ENCODE results near the gene PDGFRA. TPM values are rescaled to one million over a fixed set of nuclear protein-coding genes. Genes with fewer than 3 reads are reported as not detected.

Gene PDGFRA
- total and polyA plus RNA-seq, 4 donors: 6.5 to 37.0 (median 7.6) TPM

DNA sequence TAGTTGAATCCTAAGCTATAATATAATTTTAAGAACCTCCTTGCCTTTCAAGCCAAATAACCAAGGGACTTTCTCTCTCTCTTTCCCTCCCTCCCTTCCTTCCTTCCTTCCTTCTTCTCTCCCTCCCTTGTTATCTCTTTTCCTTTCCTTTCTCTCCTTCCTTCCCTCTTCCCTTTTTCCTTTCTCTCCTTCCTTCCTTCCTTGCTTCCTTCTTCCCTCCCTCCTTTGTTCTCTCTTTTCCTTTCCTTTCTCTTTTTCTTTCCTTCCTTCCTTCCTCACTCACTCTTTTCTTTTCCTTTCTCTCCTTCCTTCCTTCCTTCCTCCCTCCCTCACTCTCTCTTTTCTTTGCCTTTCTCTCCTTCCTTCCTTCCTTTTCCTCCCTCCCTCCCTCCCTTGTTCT lies 42.4 kb downstream of the PDGFRA start:
- no peak for DNase-seq (ENCODE audit: low spot score)
- Histone ChIP-seq H3K9ac (ENCODE audit: low read depth in 1 of 2, low read length in 2 of 2) (no peak overlapping the region), H3K9me3 (ENCODE audit: control insufficient read depth in 4 of 4, low read length in 3 of 4) (no peaks in the 10 kb centered on the region), H3K4me3 (ENCODE audit: low read depth in 1 of 3, low read length in 3 of 3) (no peak overlapping the region), H3K27me3 (ENCODE audit: control insufficient read depth in 4 of 4, insufficient read depth in 4 of 4, low read length in 3 of 4) (no peaks in the 10 kb centered on the region), H3K36me3 (ENCODE audit: control insufficient read depth in 4 of 4, insufficient read depth in 3 of 4, low read depth in 1 of 4, low read length in 3 of 4) (no peaks in the 10 kb centered on the region), H3K4me1 (ENCODE audit: control insufficient read depth in 4 of 4, insufficient read depth in 4 of 4, low read length in 3 of 4) (peaks cover 0 to 1% (median 0%) of the 10 kb centered on the region in 4 donors), H3K27ac (ENCODE audit: low read depth in 1 of 2, low read length in 2 of 2) (no peak overlapping the region)
- TF ChIP-seq, protein P1, sequence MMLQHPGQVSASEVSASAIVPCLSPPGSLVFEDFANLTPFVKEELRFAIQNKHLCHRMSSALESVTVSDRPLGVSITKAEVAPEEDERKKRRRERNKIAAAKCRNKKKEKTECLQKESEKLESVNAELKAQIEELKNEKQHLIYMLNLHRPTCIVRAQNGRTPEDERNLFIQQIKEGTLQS (IDR thresholded peaks at IDR 0.05): no peak
- TF ChIP-seq HNF4A (conservative IDR thresholded peaks at IDR 0.05) (no peak), JUND (IDR thresholded peaks at IDR 0.05) (no peak), NR2F2 (IDR thresholded peaks at IDR 0.05) (no peak), SP1 (IDR thresholded peaks at IDR 0.05) (no peak), TAF1 (conservative IDR thresholded peaks at IDR 0.05) (no peak), YY1 (IDR thresholded peaks at IDR 0.05) (no peak), HNF4G (IDR thresholded peaks at IDR 0.05) (no peak), FOXA2 (IDR thresholded peaks at IDR 0.05) (no peak), EGR1 (IDR thresholded peaks at IDR 0.05; ENCODE audit: low read depth in 2 of 2) (no peak), GABPA (IDR thresholded peaks at IDR 0.05 in 1 of 2, conservative IDR thresholded peaks at IDR 0.05 in 1 of 2) (no peak), RAD21 (IDR thresholded peaks at IDR 0.05) (no peak)
- TF ChIP-seq, protein P2, sequence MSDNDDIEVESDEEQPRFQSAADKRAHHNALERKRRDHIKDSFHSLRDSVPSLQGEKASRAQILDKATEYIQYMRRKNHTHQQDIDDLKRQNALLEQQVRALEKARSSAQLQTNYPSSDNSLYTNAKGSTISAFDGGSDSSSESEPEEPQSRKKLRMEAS (IDR thresholded peaks at IDR 0.05): no peak
- TF ChIP-seq, protein P3, sequence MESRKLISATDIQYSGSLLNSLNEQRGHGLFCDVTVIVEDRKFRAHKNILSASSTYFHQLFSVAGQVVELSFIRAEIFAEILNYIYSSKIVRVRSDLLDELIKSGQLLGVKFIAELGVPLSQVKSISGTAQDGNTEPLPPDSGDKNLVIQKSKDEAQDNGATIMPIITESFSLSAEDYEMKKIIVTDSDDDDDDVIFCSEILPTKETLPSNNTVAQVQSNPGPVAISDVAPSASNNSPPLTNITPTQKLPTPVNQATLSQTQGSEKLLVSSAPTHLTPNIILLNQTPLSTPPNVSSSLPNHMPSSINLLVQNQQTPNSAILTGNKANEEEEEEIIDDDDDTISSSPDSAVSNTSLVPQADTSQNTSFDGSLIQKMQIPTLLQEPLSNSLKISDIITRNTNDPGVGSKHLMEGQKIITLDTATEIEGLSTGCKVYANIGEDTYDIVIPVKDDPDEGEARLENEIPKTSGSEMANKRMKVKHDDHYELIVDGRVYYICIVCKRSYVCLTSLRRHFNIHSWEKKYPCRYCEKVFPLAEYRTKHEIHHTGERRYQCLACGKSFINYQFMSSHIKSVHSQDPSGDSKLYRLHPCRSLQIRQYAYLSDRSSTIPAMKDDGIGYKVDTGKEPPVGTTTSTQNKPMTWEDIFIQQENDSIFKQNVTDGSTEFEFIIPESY (IDR thresholded peaks at IDR 0.05): no peak

DNA sequence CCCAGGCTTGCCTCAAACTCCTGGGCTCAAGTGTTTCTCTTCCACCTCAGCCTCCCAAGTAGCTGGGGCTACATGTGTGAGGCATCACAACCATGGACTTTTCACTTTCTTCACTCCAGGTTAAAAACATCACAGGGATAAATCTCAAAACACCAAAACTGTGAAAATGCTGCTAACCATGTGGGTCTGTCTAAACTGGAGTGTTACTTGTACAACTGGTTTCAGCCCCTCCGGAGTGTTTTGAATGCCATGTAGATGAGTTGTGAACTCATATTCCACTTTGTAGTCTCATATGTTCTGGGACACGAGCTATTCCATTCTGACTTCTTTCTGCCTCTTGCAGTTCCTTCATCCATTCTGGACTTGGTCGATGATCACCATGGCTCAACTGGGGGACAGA lies 43.0 kb downstream of the PDGFRA start:
- TF ChIP-seq NR2F2 (IDR thresholded peaks at IDR 0.05) (no peak), GABPA (IDR thresholded peaks at IDR 0.05 in 1 of 2, conservative IDR thresholded peaks at IDR 0.05 in 1 of 2) (no peak), EGR1 (IDR thresholded peaks at IDR 0.05; ENCODE audit: low read depth in 2 of 2) (no peak), RAD21 (IDR thresholded peaks at IDR 0.05) (no peak), FOXA2 (IDR thresholded peaks at IDR 0.05) (no peak), HNF4A (conservative IDR thresholded peaks at IDR 0.05) (no peak), TAF1 (conservative IDR thresholded peaks at IDR 0.05) (no peak), YY1 (IDR thresholded peaks at IDR 0.05) (no peak), RXRA (IDR thresholded peaks at IDR 0.05) (no peak), SP1 (IDR thresholded peaks at IDR 0.05) (no peak), HNF4G (IDR thresholded peaks at IDR 0.05) (no peak), FOXA1 (IDR thresholded peaks at IDR 0.05) (no peak), JUND (IDR thresholded peaks at IDR 0.05) (no peak)
- TF ChIP-seq, protein P1 (IDR thresholded peaks at IDR 0.05): no peak
- TF ChIP-seq, protein P3 (IDR thresholded peaks at IDR 0.05): no peak
- TF ChIP-seq, protein P4, sequence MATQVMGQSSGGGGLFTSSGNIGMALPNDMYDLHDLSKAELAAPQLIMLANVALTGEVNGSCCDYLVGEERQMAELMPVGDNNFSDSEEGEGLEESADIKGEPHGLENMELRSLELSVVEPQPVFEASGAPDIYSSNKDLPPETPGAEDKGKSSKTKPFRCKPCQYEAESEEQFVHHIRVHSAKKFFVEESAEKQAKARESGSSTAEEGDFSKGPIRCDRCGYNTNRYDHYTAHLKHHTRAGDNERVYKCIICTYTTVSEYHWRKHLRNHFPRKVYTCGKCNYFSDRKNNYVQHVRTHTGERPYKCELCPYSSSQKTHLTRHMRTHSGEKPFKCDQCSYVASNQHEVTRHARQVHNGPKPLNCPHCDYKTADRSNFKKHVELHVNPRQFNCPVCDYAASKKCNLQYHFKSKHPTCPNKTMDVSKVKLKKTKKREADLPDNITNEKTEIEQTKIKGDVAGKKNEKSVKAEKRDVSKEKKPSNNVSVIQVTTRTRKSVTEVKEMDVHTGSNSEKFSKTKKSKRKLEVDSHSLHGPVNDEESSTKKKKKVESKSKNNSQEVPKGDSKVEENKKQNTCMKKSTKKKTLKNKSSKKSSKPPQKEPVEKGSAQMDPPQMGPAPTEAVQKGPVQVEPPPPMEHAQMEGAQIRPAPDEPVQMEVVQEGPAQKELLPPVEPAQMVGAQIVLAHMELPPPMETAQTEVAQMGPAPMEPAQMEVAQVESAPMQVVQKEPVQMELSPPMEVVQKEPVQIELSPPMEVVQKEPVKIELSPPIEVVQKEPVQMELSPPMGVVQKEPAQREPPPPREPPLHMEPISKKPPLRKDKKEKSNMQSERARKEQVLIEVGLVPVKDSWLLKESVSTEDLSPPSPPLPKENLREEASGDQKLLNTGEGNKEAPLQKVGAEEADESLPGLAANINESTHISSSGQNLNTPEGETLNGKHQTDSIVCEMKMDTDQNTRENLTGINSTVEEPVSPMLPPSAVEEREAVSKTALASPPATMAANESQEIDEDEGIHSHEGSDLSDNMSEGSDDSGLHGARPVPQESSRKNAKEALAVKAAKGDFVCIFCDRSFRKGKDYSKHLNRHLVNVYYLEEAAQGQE (IDR thresholded peaks at IDR 0.05): no peak
- TF ChIP-seq, protein P5, sequence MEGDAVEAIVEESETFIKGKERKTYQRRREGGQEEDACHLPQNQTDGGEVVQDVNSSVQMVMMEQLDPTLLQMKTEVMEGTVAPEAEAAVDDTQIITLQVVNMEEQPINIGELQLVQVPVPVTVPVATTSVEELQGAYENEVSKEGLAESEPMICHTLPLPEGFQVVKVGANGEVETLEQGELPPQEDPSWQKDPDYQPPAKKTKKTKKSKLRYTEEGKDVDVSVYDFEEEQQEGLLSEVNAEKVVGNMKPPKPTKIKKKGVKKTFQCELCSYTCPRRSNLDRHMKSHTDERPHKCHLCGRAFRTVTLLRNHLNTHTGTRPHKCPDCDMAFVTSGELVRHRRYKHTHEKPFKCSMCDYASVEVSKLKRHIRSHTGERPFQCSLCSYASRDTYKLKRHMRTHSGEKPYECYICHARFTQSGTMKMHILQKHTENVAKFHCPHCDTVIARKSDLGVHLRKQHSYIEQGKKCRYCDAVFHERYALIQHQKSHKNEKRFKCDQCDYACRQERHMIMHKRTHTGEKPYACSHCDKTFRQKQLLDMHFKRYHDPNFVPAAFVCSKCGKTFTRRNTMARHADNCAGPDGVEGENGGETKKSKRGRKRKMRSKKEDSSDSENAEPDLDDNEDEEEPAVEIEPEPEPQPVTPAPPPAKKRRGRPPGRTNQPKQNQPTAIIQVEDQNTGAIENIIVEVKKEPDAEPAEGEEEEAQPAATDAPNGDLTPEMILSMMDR (IDR thresholded peaks at IDR 0.05; ENCODE audit: low read depth, low read length, missing input control): no peak
- TF ChIP-seq, protein P2 (IDR thresholded peaks at IDR 0.05): no peak
- no peak overlapping the region for H3K27ac ChIP-seq (ENCODE audit: low read depth in 1 of 2, low read length in 2 of 2)
- H3K4me3 ChIP-seq (ENCODE audit: low read depth in 1 of 3, low read length in 3 of 3): no peak overlapping the region
- H3K9ac ChIP-seq (ENCODE audit: low read depth in 1 of 2, low read length in 2 of 2): no peak overlapping the region
- no peaks in the 10 kb centered on the region for H3K9me3 ChIP-seq (ENCODE audit: control insufficient read depth in 4 of 4, low read length in 3 of 4)
- H3K36me3 ChIP-seq (ENCODE audit: control insufficient read depth in 4 of 4, insufficient read depth in 3 of 4, low read depth in 1 of 4, low read length in 3 of 4): no peaks in the 10 kb centered on the region
- 92% methylated on average over 3 of the region's 3 CpGs for WGBS
- H3K27me3 ChIP-seq (ENCODE audit: control insufficient read depth in 4 of 4, insufficient read depth in 4 of 4, low read length in 3 of 4): no peaks in the 10 kb centered on the region
- no peak for DNase-seq (ENCODE audit: low spot score)
- H3K4me1 ChIP-seq (ENCODE audit: control insufficient read depth in 4 of 4, insufficient read depth in 4 of 4, low read length in 3 of 4): peaks cover 0 to 5% (median 0%) of the 10 kb centered on the region in 4 donors

Measured in liver (tissue), 9 donors.